HG02759 (cell line): Measurements from ENCODE around the gene PPP2R2C.

Experiments
- ATAC-seq: cut with Tn5 transposase; IDR thresholded peaks from one replicate; pipeline ENCODE4 v1.9.1; 2021; ENCODE audit warnings: mild to moderate bottlenecking, moderate library complexity; ENCODE audit not compliant: unreplicated experiment

PPP2R2C gene

GRCh38 chr4:6472387-6473263 is at the start of gene PPP2R2C:
Gene PPP2R2C, minus strand, starts transcription at chr4:6472614. Its CDS starts 385 bp downstream, at chr4:6472229.
- ATAC-seq: no peak

- ATAC-seq: no peak
These were observed 48.6 kb upstream of the PPP2R2C start for GRCh38 chr4:6520978-6521377.

DNA sequence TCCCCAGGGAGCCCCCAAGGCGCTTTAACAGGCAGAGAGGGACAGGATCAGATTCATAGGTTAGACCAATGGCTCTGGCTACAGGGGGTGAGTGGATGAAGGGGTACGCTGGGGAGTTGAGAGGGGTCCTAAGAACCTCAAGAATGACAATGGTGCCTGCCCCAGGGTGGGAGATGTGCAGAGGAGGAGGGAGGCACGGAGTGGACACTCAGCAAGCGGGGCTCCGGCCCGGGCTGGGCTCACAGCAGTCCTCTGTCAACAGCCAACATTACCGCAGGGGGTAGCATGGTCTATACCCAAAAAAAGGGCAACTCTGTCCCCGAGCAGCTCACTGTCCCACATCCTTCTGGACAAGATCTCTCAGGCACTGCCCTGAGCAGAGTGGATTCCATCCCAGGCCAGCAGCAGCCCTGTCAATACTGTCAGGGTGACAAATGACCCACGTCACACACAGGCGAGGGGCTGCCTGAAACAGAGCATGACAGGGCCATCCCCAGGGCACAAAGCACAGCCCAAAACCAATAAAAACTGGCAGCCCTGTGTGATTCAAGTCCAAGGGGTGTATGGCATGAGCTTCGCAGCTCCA is 47.7 kb upstream of the PPP2R2C start:
- ATAC-seq: no peak

DNA sequence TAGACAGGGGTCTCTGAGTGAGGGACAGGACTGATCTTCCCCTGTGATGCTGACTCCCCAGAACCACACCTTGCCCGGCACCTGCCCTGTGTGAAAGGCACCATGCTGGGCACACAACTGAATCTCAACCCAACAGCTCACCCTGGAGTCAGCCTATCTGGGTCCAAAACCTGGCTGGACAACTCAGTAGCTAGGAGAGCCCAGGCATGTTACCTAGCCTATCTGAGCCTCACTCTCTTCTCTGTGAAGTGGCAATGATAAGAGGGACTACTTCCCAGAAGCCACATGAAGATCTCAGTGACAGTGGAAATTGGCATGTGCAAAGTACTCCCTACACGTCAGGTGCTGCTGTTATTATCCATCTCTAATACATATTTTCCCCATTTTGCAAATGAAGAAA is 44.8 kb upstream of the PPP2R2C start:
- ATAC-seq: no peak

GRCh38 chr4:6516762-6517161 is 44.3 kb upstream of the PPP2R2C start:
- ATAC-seq: no peak

GRCh38 chr4:6516281-6516680 is 43.9 kb upstream of the PPP2R2C start:
- no peak for ATAC-seq

DNA sequence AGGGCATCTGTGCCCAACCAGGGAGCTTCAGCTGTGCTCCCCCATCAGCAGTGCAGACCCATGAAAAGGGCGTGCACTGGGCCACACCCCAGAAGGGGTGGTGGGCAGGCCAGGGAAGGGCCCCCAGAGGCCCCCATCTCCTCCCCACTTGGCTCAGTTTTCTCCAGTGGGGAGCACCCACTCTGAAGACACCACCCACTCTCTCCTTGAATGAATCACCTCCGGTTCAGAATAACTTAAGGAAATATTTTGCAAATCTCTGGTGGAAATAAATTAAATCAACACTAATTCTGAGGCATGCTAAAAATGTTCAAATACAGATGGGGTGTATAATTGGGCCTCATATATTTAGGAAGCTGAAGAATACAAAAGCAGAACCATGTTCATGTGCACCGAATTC is 41.3 kb upstream of the PPP2R2C start:
- ATAC-seq: no peak

DNA sequence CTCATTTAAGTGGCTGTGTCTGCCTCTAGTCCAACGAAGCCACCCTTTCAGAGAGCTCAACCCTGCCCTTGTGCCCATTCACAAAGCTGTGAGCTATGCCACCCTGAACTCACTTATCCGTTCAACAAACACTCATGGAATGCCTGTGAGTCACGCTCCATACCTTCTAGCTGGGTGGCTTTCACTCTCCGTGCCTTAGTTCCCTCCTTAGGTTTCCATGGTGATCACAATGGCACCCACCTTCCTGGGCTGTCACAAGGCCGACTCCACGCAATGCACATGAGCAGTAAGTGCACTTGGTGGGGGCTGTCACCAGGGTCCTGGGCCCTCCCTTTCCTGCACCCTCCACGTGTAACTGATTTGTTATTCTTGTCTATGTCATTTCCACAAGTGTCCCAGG is 37.2 kb upstream of the PPP2R2C start:
- no peak for ATAC-seq

DNA sequence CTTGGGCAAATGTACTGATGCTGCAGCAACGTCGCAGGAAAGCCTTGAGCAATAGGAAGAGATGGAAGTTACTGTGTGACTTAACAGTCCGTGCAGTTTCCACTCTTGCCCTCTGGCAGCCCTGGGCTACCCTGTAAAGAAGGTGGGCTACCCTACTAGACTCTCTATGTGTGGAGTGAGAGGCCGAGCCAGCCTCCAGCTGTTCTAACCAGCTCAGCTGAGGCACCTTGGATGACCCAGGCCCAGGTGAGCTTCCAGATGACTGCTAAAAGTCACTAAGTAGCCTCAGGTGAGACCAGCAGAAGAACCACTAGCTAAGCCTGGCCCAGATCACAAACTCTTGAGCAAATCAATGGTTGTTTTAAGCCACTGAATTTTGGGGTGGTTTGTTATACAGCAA is 34.9 kb upstream of the PPP2R2C start:
- no peak for ATAC-seq

DNA sequence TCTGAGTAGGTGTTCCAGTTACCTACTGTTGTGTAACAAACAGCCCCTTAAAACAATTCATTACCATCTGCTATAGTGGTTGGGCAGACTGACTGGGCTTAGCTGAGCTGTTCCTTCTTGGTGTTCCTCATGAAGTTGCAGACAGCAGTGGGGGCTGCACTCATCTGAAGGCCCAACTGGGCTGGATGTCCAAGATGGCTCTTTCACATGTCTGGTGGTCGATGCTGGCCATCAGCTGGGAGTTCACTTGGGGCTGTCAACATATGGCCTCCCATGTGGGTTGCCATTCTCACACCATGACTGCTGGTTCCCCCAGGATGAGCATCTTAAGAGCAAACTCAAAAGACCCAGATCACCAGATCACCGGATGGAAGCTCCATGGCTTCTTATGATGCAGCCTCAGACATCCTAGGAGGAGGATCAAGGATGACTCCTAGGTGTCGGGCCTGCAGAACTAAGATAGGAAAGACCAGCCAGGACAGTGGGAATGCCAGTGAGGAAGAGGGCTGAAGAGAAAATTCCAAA is 34.3 kb upstream of the PPP2R2C start:
- no peak for ATAC-seq

DNA sequence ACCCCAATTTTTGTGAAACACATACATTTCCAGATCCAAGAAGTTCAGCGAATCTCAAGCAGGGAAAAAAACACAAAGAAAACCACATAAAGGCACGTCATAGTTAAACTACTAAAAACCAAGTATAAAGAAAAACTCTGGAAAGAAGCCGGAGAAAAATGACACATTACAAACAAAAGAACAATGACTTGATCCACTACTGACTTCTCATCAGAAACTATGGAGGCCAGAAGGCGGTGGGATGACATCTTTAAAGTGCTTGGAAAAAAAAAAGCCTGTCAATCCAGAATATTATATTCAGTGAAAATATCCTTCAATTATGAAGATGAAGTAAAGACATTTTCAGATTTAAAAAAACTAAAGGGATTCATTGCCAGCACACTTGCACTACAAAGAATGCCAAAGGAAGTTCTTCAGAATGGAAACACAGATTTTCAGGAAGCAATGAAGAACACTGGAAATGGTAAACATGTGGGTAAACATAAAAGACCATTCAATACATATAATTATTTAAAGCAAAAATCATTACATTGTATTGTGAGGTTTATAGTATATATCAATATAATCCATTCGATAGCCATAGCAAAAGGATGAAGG is 32.6 kb upstream of the PPP2R2C start:
- ATAC-seq: no peak

GRCh38 chr4:6502747-6503465 is 30.5 kb upstream of the PPP2R2C start:
- ATAC-seq: no peak

- ATAC-seq: no peak
These were observed 29.7 kb upstream of the PPP2R2C start for GRCh38 chr4:6502147-6502546.

GRCh38 chr4:6501171-6501570 is 28.8 kb upstream of the PPP2R2C start:
- no peak for ATAC-seq

GRCh38 chr4:6500481-6501140 is 28.2 kb upstream of the PPP2R2C start:
- ATAC-seq: no peak

DNA sequence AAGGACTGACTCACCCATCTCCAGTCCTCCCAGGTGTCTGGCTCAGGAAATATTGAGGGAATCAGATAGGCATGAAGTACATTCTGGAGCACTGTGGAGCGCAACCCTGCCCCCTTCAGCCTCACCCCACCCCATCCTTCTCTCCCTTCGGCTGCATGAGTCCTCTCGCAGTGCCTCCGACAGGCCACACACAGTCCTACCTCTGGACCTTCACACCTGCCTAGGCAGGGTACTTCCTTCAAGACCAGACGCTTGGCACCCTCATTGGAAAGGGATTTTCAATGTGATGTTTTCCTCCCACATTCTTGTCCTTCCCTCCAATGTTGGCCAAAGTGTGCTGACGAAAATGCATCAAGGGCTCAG is 26.8 kb upstream of the PPP2R2C start:
- no peak for ATAC-seq

- ATAC-seq: no peak
These were observed 26.3 kb upstream of the PPP2R2C start for GRCh38 chr4:6498511-6499237.

GRCh38 chr4:6497796-6498195 is 25.4 kb upstream of the PPP2R2C start:
- no peak for ATAC-seq

DNA sequence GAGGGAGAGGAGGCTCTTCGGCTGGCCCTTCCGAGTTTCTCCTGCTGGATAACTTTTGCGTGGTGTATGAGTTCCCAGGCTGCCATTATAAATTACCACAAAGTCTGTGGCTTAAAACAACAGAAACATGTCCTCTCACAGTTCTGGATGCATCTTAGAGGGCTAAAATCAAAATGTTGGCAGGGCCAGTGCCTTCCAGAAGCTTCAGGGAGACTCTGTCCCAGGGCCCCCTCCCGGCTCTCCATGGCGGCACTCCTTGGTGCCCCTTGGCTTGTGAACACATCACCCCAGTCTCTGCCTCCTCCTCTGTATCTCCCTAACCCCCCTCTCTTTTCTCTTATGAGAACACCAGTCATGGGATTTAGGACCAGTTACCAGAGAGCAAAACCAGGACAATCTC is 23.3 kb upstream of the PPP2R2C start:
- no peak for ATAC-seq

- ATAC-seq: no peak
These were observed 22.8 kb upstream of the PPP2R2C start for GRCh38 chr4:6495296-6495590.
